HepG2 (cell line): ENCODE measurements around the gene PKDREJ. TPM values are rescaled to one million over a fixed set of nuclear protein-coding genes. Genes with fewer than 3 reads are reported as not detected.
A peak's percentile ranks its signal among the peaks of the same experiment; 100 is the strongest.

ENCODE experiments used
- ATAC-seq: fragments of 200-7000 bp; cut with Tn5 transposase; 3 replicates; pipeline ENCODE4 v1.9.1; 2020; ENCODE audit warnings: mild to moderate bottlenecking, moderate library complexity
- BruUV-seq: library from RNA; stranded (reverse); fragments of 400-500 nt; replicated peaks from 2 replicates; lab custom pipeline; 2021; lab: Mats Ljungman, UMichigan
- CTCF ChIA-PET: fragments of 300-600 bp; formaldehyde crosslinking; extraction: SDS; loops from one replicate; lab custom pipeline; 2021; ENCODE audit warnings: low total read pairs, inconsistent platforms, low intra/inter-chr PET ratio; lab: Yijun Ruan, JAX
- POLR2A ChIA-PET: fragments of 350-600 bp; sonication (Branson Sonifier 250); formaldehyde crosslinking; loops from one replicate; lab custom pipeline; 2020; ENCODE audit warnings: antibody characterized with exemption, inconsistent platforms; lab: Yijun Ruan, JAX
- DNase-seq: peaks from one replicate; pipeline ENCODE4 v3.0.0-alpha.2; 2015; ENCODE audit warnings: low spot score
- FAIRE-seq: peaks from 3 replicates; lab custom pipeline; 2011; peaks lifted over from hg19 to GRCh38; lab: Jason Lieb, UNC
- H2AFZ ChIP-seq: one replicate; pipeline ENCODE4 v1.6.1; 2011; ENCODE audit warnings: low read length, inconsistent platforms
- H3K27ac ChIP-seq: fragments of 300-600 bp; 3 replicates; pipeline ENCODE4 v1.8.0; 2011; ENCODE audit warnings: mixed run types, mild to moderate bottlenecking, mixed read lengths, low read length, inconsistent platforms; ENCODE audit not compliant: insufficient read depth; ENCODE audit errors: extremely low read length
- H3K27me3 ChIP-seq, 2 experiments: fragments of 200-600 bp in 1 of 2; 2 replicates in 1 of 2; 3 replicates in 1 of 2; pipeline versions ENCODE4 v1.6.0 to v1.8.0; 2011; ENCODE audit warnings: low read length in 2 of 2, mild to moderate bottlenecking in 2 of 2, moderate library complexity in 2 of 2, inconsistent platforms in 1 of 2; ENCODE audit not compliant: insufficient read depth in 2 of 2, control insufficient read depth in 1 of 2
- H3K36me3 ChIP-seq, 2 experiments: fragments of 200-600 bp in 1 of 2; replicated peaks in 1 of 2; 2 replicates in 1 of 2; 3 replicates in 1 of 2; pipeline versions ENCODE4 v1.5.1 to v1.8.0; 2011; ENCODE audit warnings: low read length in 2 of 2, inconsistent platforms in 1 of 2; ENCODE audit not compliant: insufficient read depth in 2 of 2, control insufficient read depth in 1 of 2
- H3K4me1 ChIP-seq: 2 replicates; pipeline ENCODE4 v1.5.1; 2012; ENCODE audit warnings: low read length, inconsistent platforms; ENCODE audit not compliant: insufficient read depth
- H3K4me2 ChIP-seq: 2 replicates; pipeline ENCODE4 v1.6.0; 2011; ENCODE audit warnings: low read depth, low read length, inconsistent platforms
- H3K4me3 ChIP-seq, 3 experiments: fragments of 200-600 bp in 1 of 3; sonication (generic), shearing (Covaris generic) in 1 of 3; replicated peaks in 1 of 3; 2 replicates each; pipeline ENCODE4 v1.5.1; 2011 to 2016; ENCODE audit warnings: low read length in 3 of 3, inconsistent platforms in 2 of 3, low read depth in 2 of 3, mild to moderate bottlenecking in 2 of 3, control low read depth in 1 of 3, mixed read lengths in 1 of 3; ENCODE audit not compliant: insufficient read depth in 1 of 3
- H3K79me2 ChIP-seq: one replicate; pipeline ENCODE4 v1.6.1; 2011; ENCODE audit warnings: low read length, inconsistent platforms; ENCODE audit not compliant: insufficient read depth
- H3K9ac ChIP-seq: 2 replicates; pipeline ENCODE4 v1.6.0; 2011; ENCODE audit warnings: mild to moderate bottlenecking, low read depth, low read length, inconsistent platforms; ENCODE audit not compliant: insufficient read depth
- H3K9me3 ChIP-seq: 2 replicates; pipeline ENCODE4 v1.5.1; 2012; ENCODE audit warnings: mild to moderate bottlenecking, low read length
- H4K20me1 ChIP-seq: 2 replicates; pipeline ENCODE4 v1.6.0; 2011; ENCODE audit warnings: inconsistent platforms, mild to moderate bottlenecking, low read length, moderate library complexity; ENCODE audit not compliant: insufficient read depth
- AGO2 ChIP-seq: fragments of 200-400 bp; formaldehyde crosslinking; optimal IDR thresholded peaks from 2 replicates; pipeline ENCODE3; 2017; ENCODE audit warnings: mild to moderate bottlenecking, low read depth, low read length, moderate library complexity
- ESRRA ChIP-seq: sonication (generic); formaldehyde crosslinking; IDR thresholded peaks from 2 replicates; pipeline ENCODE4 v1.5.1; 2020; ENCODE audit warnings: mild to moderate bottlenecking, low read depth, missing genetic modification reagents
- KLF11 ChIP-seq: IDR thresholded peaks from 2 replicates; pipeline ENCODE4 v1.6.1; 2016; ENCODE audit warnings: missing compliant biosample characterization
- NFKB2 ChIP-seq: sonication (generic); formaldehyde crosslinking; IDR thresholded peaks from 2 replicates; pipeline ENCODE4 v1.4.0; 2020; ENCODE audit warnings: missing genetic modification reagents, borderline replicate concordance
- RFX3 ChIP-seq: IDR thresholded peaks from 2 replicates; pipeline ENCODE4 v1.6.1; 2016; ENCODE audit warnings: missing biosample characterization, missing genetic modification reagents
- RORA ChIP-seq: sonication (generic); formaldehyde crosslinking; IDR thresholded peaks from 2 replicates; pipeline ENCODE4 v1.5.0; 2020; ENCODE audit warnings: mild to moderate bottlenecking, missing genetic modification reagents, moderate library complexity
- SNAPC4 ChIP-seq: sonication (generic); formaldehyde crosslinking; IDR thresholded peaks from 2 replicates; pipeline ENCODE4 v1.4.0; 2020; ENCODE audit warnings: mild to moderate bottlenecking, missing genetic modification reagents
- TP53 ChIP-seq: sonication (generic); formaldehyde crosslinking; conservative IDR thresholded peaks from 2 replicates; pipeline ENCODE4 v1.4.0; 2020; ENCODE audit warnings: missing genetic modification reagents
- ZNF567 ChIP-seq: sonication (generic); formaldehyde crosslinking; IDR thresholded peaks from 2 replicates; pipeline ENCODE4 v1.8.1; 2023; ENCODE audit warnings: mild to moderate bottlenecking, missing genetic modification reagents, borderline replicate concordance
- ZNF644 ChIP-seq: IDR thresholded peaks from 2 replicates; pipeline ENCODE4 v1.6.1; 2016; ENCODE audit warnings: low read depth
- ZNF773 ChIP-seq: sonication (generic); formaldehyde crosslinking; IDR thresholded peaks from 2 replicates; pipeline ENCODE4 v1.4.0; 2020; ENCODE audit warnings: missing genetic modification reagents, borderline replicate concordance
- ZNF878 ChIP-seq: sonication (generic); formaldehyde crosslinking; IDR thresholded peaks from 2 replicates; pipeline ENCODE4 v1.8.1; 2023; ENCODE audit warnings: mild to moderate bottlenecking, missing genetic modification reagents, moderate library complexity
- WGBS: methylation state at CpG from one replicate; pipeline ENCODE4 v1.1.6; 2017; ENCODE audit warnings: low lambda C conversion rate; 5-methylcytosine and 5-hydroxymethylcytosine counted together
- in situ Hi-C: cut with HindIII; loops from 2 replicates; pipeline ENCODE4 v1.10.0; 2017; ENCODE audit warnings: low pct_unique_long_range_greater_than_20kb; ENCODE audit not compliant: extremely low pct_ligation_motif_present
- intact Hi-C: fragments of 100-400 bp; cut with micrococcal nuclease; formaldehyde crosslinking; loops from one replicate; pipeline ENCODE4 v1.10.0; 2022; ENCODE audit not compliant: unreplicated experiment
- polyA plus RNA-seq, 8 experiments: library from polyadenylated mRNA; depleted of rRNA in 3 of 8; stranded (reverse) in 7 of 8; unstranded in 1 of 8; fragments of >200 nt; fragmentation: Illumina TruSeq in 4 of 8; extraction: Trizol in 4 of 8; gene quantifications; 2 replicates each; pipeline versions ENCODE4 v1.2.1 to v1.2.3, GENCODE V29; 2011 to 2016; ENCODE audit warnings: low read depth in 4 of 8, missing spikeins in 1 of 8, mixed read lengths in 1 of 8; ENCODE audit not compliant: insufficient read depth in 1 of 8
- total RNA-seq, 5 experiments: library from RNA; depleted of rRNA; stranded (reverse); fragments of >200 nt; fragmentation: Illumina TruSeq; extraction: Trizol; gene quantifications; 2 replicates each; pipeline ENCODE4 v1.2.3, GENCODE V29; 2016; ENCODE audit warnings: low read depth in 1 of 5

Gene PKDREJ
- total and polyA plus RNA-seq, 2 of the 13 experiments (the other 11 are each of a cell fraction or from before 2014, with no cell fraction given): not detected

- DNase-seq: no peak
- POLR2A ChIA-PET: interaction anchor here (1.3 kb wide), 1 partner anchor 22 kb away, joined by 6 read pairs; the partner anchor contains the start of gene TTC38
- H3K9me3 ChIP-seq: no peaks in the 10 kb centered on the region
Observed at GRCh38 chr22:46245511-46245910, 17.6 kb downstream of the PKDREJ start.

GRCh38 chr22:46244771-46245170, 18.4 kb downstream of the PKDREJ start:
- FAIRE-seq (no peak), DNase-seq (no peak), ATAC-seq (no peak)
- CTCF ChIA-PET: no interaction called here
- TF ChIP-seq TP53 (CRISPR knock-in tag) (no peak), KLF11 (CRISPR knock-in tag) (no peak), SNAPC4 (CRISPR knock-in tag) (no peak), AGO2 (peak; percentile 22)
- POLR2A ChIA-PET: interaction anchor here (1.3 kb wide), 1 partner anchor 23 kb away, joined by 5 read pairs; the partner anchor contains the start of gene TTC38
- no peak overlapping the region for H3K9ac ChIP-seq
- H3K27me3 ChIP-seq: no peaks in the 10 kb centered on the region
- H3K4me3 ChIP-seq: no peak overlapping the region
- WGBS: 98% methylated on average over 7 of the region's 9 CpGs
- H4K20me1 ChIP-seq: no peaks in the 10 kb centered on the region
- no peaks in the 10 kb centered on the region for H3K9me3 ChIP-seq
- H3K4me2 ChIP-seq: no peak overlapping the region
- intact Hi-C loops (no loop called here), in situ Hi-C loops (no loop called here)
- H3K4me1 ChIP-seq: peaks cover 27% of the 10 kb centered on the region
- no peak overlapping the region for H3K27ac ChIP-seq
- H3K79me2 ChIP-seq: no peaks in the 10 kb centered on the region
- BruUV-seq: no TSS peak
- peaks cover 3% of the 10 kb centered on the region in 2 experiments; a peak in 2 of 5 replicates for H3K36me3 ChIP-seq
- H2AFZ ChIP-seq: no peak overlapping the region

More at GRCh38 chr22:46245511-46245910, 17.6 kb downstream of the PKDREJ start:
- ATAC-seq (no peak), FAIRE-seq (no peak)
- no peak overlapping the region for H3K4me2 ChIP-seq
- H3K79me2 ChIP-seq: no peaks in the 10 kb centered on the region
- CTCF ChIA-PET: no interaction called here
- H3K4me3 ChIP-seq: no peak overlapping the region
- in situ Hi-C loops: no loop called here
- H3K4me1 ChIP-seq: peaks cover 24% of the 10 kb centered on the region
- no peak overlapping the region for H3K9ac ChIP-seq
- no peaks in the 10 kb centered on the region for H4K20me1 ChIP-seq
- TF ChIP-seq ZNF567 (no peak), ESRRA (CRISPR knock-in tag) (no peak), ZNF878 (no peak), ZNF644 (CRISPR knock-in tag) (no peak), ZNF773 (CRISPR knock-in tag) (no peak), NFKB2 (CRISPR knock-in tag) (no peak), RFX3 (CRISPR knock-in tag) (no peak), RORA (CRISPR knock-in tag) (no peak)
- BruUV-seq: no TSS peak
- H2AFZ ChIP-seq: no peak overlapping the region
- intact Hi-C loops: no loop called here
- 93% methylated on average over 8 of the region's 16 CpGs for WGBS
- H3K27me3 ChIP-seq: no peaks in the 10 kb centered on the region
- peaks cover 3% of the 10 kb centered on the region in 2 experiments; a peak in 2 of 5 replicates for H3K36me3 ChIP-seq
- H3K27ac ChIP-seq: no peak overlapping the region
